Gastrocnemius medialis (tissue), 4 donors: Measurements from ENCODE around the gene PHACTR1.

Experiments
- CTCF ChIP-seq, 5 experiments: fragments of 450-650 bp in 3 of 5; fragments of 200-600 bp in 2 of 5; sonication (generic) in 2 of 5; IDR thresholded peaks in 4 of 5; conservative IDR thresholded peaks in 1 of 5; 1 replicate in 4 of 5; 2 replicates in 1 of 5; pipeline ENCODE4 v1.5.1; 2016 to 2019; ENCODE audit warnings: antibody characterized with exemption in 5 of 5, mild to moderate bottlenecking in 3 of 5, moderate library complexity in 3 of 5
- POLR2A ChIP-seq, 2 donors: fragments of 450-650 bp; IDR thresholded peaks; one replicate each; pipeline ENCODE4 v1.6.1; 2017; ENCODE audit warnings: antibody characterized with exemption in 2 of 2, mild to moderate bottlenecking in 2 of 2, moderate library complexity in 2 of 2

- TF ChIP-seq POLR2A (IDR thresholded peaks at IDR 0.05) (no peak), CTCF (IDR thresholded peaks at IDR 0.05 in 4 of 5, conservative IDR thresholded peaks at IDR 0.05 in 1 of 5) (no peak)
Observed at GRCh38 chr6:12865671-12866181, 149.2 kb downstream of the PHACTR1 start.
